NCI-H146 (cell line): ENCODE results near the gene NOC4L.
A peak's percentile ranks its signal among the peaks of the same experiment; 100 is the strongest.
"Not testable (repeated sequence)": the region's sequence is repeated elsewhere in the genome, so short reads cannot be mapped to it uniquely, and the experiment has no call there.

Source experiments
- DNase-seq: peaks from one replicate; lab custom pipeline; 2025; lab: John Stamatoyannopoulos, UW

Gene NOC4L

GRCh38 chr12:132182206-132182710 is 38.0 kb downstream of the NOC4L start:
- no peak for DNase-seq

GRCh38 chr12:132182711-132183365 is 38.6 kb downstream of the NOC4L start:
- DNase-seq, result no peak

GRCh38 chr12:132185705-132186104 is 41.4 kb downstream of the NOC4L start:
- DNase-seq, result no peak

- DNase-seq, result no peak
These were observed 42.1 kb downstream of the NOC4L start for GRCh38 chr12:132186208-132186856.

GRCh38 chr12:132186857-132187620 is 42.8 kb downstream of the NOC4L start:
- DNase-seq, result peak; percentile 9

- no peak for DNase-seq
These were observed 43.6 kb downstream of the NOC4L start for GRCh38 chr12:132187646-132188450.

- DNase-seq, result no peak
These were observed 44.2 kb downstream of the NOC4L start for GRCh38 chr12:132188451-132188901.

GRCh38 chr12:132188916-132189325 is 44.7 kb downstream of the NOC4L start:
- no peak for DNase-seq

GRCh38 chr12:132189378-132190011 is 45.2 kb downstream of the NOC4L start:
- peak; percentile 80 for DNase-seq

- DNase-seq, result no peak
These were observed 45.9 kb downstream of the NOC4L start for GRCh38 chr12:132190012-132190755.

- DNase-seq, result no peak
These were observed 46.7 kb downstream of the NOC4L start for GRCh38 chr12:132190834-132191500.

GRCh38 chr12:132191715-132192553 is 47.7 kb downstream of the NOC4L start:
- no peak for DNase-seq

- no peak for DNase-seq
These were observed 49.8 kb downstream of the NOC4L start for GRCh38 chr12:132194056-132194455.

- DNase-seq, result no peak
These were observed 50.3 kb downstream of the NOC4L start for GRCh38 chr12:132194556-132194955.

- not testable (repeated sequence) for DNase-seq
These were observed 51.0 kb downstream of the NOC4L start for GRCh38 chr12:132195242-132195641.

GRCh38 chr12:132196038-132196872 is 52.0 kb downstream of the NOC4L start:
- DNase-seq, result peak; percentile 39

- DNase-seq, result no peak
These were observed 52.7 kb downstream of the NOC4L start for GRCh38 chr12:132196873-132197390.
